Loucy (cell line): ENCODE measurements around the gene APOH.

Experiments used
- H2AFZ ChIP-seq: fragments of 200-600 bp; sonication (generic); 2 replicates; pipeline ENCODE4 v1.6.0; 2016; ENCODE audit warnings: antibody characterized with exemption, mild to moderate bottlenecking, low read length, moderate library complexity
- H3F3A ChIP-seq: fragments of 200-600 bp; 2 replicates; pipeline ENCODE4 v1.6.0; 2016; ENCODE audit warnings: antibody characterized with exemption, low read depth, mild to moderate bottlenecking
- H3K27me3 ChIP-seq: fragments of 200-600 bp; sonication (generic); 2 replicates; pipeline ENCODE4 v1.6.1; 2014; ENCODE audit warnings: low read length, mild to moderate bottlenecking; ENCODE audit not compliant: insufficient read depth, poor library complexity, severe bottlenecking
- H3K36me3 ChIP-seq: fragments of 200-600 bp; sonication (generic); 2 replicates; pipeline ENCODE4 v1.6.1; 2016; ENCODE audit warnings: low read length; ENCODE audit not compliant: insufficient read depth
- H3K4me1 ChIP-seq: fragments of 200-600 bp; sonication (generic); 2 replicates; pipeline ENCODE4 v1.5.1; 2014; ENCODE audit warnings: low read length, mild to moderate bottlenecking; ENCODE audit not compliant: insufficient read depth, poor library complexity, severe bottlenecking
- H3K4me2 ChIP-seq: fragments of 200-600 bp; sonication (generic); 2 replicates; pipeline ENCODE4 v1.6.0; 2014; ENCODE audit warnings: antibody characterized with exemption, low read length, low read depth, mild to moderate bottlenecking; ENCODE audit not compliant: poor library complexity, severe bottlenecking
- H3K4me3 ChIP-seq: fragments of 200-600 bp; sonication (generic); 2 replicates; pipeline ENCODE4 v1.5.1; 2014; ENCODE audit warnings: low read length, mild to moderate bottlenecking, mixed read lengths; ENCODE audit not compliant: poor library complexity, severe bottlenecking
- H3K79me2 ChIP-seq: fragments of 200-600 bp; sonication (generic); 2 replicates; pipeline ENCODE4 v1.6.1; 2014; ENCODE audit warnings: low read length; ENCODE audit not compliant: insufficient read depth
- H3K9ac ChIP-seq: fragments of 200-600 bp; sonication (generic); 2 replicates; pipeline ENCODE4 v1.6.0; 2014; ENCODE audit warnings: mild to moderate bottlenecking, low read depth, low read length, moderate library complexity; ENCODE audit not compliant: poor library complexity, severe bottlenecking
- H3K9me2 ChIP-seq: fragments of 200-600 bp; sonication (generic); replicated peaks from 2 replicates; pipeline ENCODE4 v1.6.1; 2016; ENCODE audit warnings: low read depth, low read length, mixed read lengths
- H3K9me3 ChIP-seq: fragments of 200-600 bp; sonication (generic); 2 replicates; pipeline ENCODE4 v1.6.1; 2014; ENCODE audit warnings: mild to moderate bottlenecking, antibody characterized with exemption, low read length, low read depth; ENCODE audit not compliant: insufficient read depth
- H4K20me1 ChIP-seq: fragments of 200-600 bp; sonication (generic); 2 replicates; pipeline ENCODE4 v1.6.0; 2014; ENCODE audit warnings: antibody characterized with exemption, low read length, mild to moderate bottlenecking; ENCODE audit not compliant: insufficient read depth, poor library complexity, severe bottlenecking
- EZH2phosphoT487 ChIP-seq: fragments of 200-600 bp; IDR thresholded peaks from 2 replicates; pipeline ENCODE4 v1.6.1; 2018; ENCODE audit warnings: antibody characterized with exemption, mild to moderate bottlenecking, moderate library complexity, borderline replicate concordance
- TF ChIP-seq, protein P1 (sequence below): fragments of 200-600 bp; sonication (generic); conservative IDR thresholded peaks from 2 replicates; pipeline ENCODE4 v1.5.1; 2014; ENCODE audit warnings: mild to moderate bottlenecking, antibody characterized with exemption, low read length

Gene APOH

DNA sequence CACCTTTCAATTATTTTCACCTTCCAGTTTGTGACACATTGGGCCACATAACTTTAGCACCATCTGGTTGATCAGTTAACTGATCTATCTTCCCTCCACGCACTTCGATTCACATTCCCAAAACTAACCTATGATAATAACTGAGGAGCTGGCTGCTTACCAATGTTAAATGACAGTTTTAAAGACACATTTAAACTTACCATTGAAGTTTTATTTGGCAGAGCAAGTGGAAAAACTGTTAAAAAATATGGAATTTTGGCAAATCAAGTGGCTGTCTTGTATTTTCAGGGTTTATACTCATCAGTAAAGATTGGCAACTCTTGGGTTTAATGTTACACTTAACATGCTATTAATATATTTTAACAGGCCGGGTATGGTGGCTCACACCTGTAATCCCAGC lies 5.4 kb upstream of the APOH start:
- Histone ChIP-seq H3K9me2 (no peaks in the 10 kb centered on the region), H3K4me3 (no peak overlapping the region), H3K9ac (no peak overlapping the region), H3K79me2 (no peaks in the 10 kb centered on the region), H3K36me3 (no peaks in the 10 kb centered on the region), H4K20me1 (no peaks in the 10 kb centered on the region), H3K4me2 (no peak overlapping the region), H3K4me1 (no peaks in the 10 kb centered on the region), H3F3A (no peaks in the 10 kb centered on the region), H3K27me3 (no peaks in the 10 kb centered on the region), H2AFZ (no peak overlapping the region), H3K9me3 (no peaks in the 10 kb centered on the region)
- TF ChIP-seq EZH2phosphoT487: no peak
- TF ChIP-seq, protein P1, sequence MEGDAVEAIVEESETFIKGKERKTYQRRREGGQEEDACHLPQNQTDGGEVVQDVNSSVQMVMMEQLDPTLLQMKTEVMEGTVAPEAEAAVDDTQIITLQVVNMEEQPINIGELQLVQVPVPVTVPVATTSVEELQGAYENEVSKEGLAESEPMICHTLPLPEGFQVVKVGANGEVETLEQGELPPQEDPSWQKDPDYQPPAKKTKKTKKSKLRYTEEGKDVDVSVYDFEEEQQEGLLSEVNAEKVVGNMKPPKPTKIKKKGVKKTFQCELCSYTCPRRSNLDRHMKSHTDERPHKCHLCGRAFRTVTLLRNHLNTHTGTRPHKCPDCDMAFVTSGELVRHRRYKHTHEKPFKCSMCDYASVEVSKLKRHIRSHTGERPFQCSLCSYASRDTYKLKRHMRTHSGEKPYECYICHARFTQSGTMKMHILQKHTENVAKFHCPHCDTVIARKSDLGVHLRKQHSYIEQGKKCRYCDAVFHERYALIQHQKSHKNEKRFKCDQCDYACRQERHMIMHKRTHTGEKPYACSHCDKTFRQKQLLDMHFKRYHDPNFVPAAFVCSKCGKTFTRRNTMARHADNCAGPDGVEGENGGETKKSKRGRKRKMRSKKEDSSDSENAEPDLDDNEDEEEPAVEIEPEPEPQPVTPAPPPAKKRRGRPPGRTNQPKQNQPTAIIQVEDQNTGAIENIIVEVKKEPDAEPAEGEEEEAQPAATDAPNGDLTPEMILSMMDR: no peak

DNA sequence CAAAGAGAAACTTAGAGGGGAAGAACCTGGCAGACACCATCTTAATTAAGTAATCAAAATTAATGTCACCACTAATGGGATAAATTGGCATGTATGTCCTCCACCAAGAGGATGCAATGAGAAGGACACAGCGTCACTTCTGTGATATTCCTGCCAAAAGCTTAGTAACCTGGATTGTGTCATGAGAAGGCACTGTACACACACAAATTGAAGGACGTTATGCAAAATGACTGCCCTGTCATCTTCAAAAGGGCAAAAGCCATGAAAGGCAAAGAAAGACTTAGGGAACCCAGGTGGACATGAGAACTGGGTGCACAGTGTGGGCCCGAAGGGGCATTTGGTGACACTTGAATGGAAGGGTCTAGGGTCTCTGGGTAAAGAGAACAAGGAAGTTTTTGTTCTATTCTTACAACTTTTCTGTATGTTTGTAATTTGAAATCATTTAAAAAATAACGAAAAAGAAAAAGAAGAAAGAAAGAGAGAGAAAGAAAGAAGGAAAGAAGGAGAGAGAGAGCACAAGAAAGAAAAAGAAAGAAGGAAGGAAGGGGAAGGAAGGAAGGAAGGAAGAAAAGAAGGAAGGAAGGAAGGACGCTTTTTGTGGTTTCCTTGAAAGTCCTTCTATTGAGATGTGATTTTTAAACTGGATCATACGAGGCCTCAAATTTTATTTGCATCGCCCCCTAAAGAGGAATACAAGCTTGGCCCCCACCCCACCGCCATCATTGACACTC lies 4.0 kb upstream of the APOH start:
- H3K9me3 ChIP-seq: no peaks in the 10 kb centered on the region
- TF ChIP-seq, protein P1: no peak
- TF ChIP-seq EZH2phosphoT487: no peak
- no peaks in the 10 kb centered on the region for H3K27me3 ChIP-seq
- H3K9ac ChIP-seq: no peak overlapping the region
- H3K79me2 ChIP-seq: no peaks in the 10 kb centered on the region
- H2AFZ ChIP-seq: no peak overlapping the region
- H3K4me3 ChIP-seq: no peak overlapping the region
- no peaks in the 10 kb centered on the region for H3K4me1 ChIP-seq
- no peaks in the 10 kb centered on the region for H3K36me3 ChIP-seq
- no peaks in the 10 kb centered on the region for H3F3A ChIP-seq
- H4K20me1 ChIP-seq: no peaks in the 10 kb centered on the region
- H3K9me2 ChIP-seq: no peaks in the 10 kb centered on the region
- H3K4me2 ChIP-seq: no peak overlapping the region

DNA sequence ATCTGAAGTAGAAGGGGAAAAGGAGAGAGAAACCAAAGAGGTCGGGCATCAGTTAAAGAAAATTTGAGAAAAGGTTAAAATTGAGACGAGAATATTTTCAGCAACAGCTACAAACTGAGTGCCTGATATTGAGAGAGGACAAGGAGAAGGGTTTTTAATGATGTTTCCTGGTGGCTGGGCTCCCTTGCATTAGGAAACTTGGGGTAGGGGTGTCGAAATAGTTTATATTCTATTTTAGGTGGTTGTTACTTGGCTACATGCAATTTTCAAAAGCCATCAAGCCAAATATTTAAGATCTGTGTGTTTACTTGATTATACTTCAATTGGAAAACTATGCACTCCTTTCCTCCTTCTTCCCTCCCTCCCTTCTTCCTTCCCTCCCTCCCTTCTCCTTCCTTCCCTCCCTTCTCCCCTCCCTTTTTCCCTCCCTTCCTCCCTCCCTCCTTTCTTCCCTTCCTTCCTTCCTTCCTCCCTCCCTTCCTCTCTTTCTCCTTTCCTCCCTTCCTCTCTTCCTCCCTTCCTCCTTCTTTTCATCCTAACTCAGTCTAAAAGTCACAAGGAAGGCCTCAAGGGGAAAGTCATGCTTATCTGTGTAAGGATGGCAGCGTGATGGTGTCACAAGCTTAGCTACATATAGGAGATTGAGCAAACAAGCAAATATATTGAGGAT lies 1.8 kb upstream of the APOH start:
- Histone ChIP-seq H3K79me2 (no peaks in the 10 kb centered on the region), H3K9me3 (no peaks in the 10 kb centered on the region), H3K4me2 (no peak overlapping the region), H2AFZ (no peak overlapping the region), H3K9ac (no peak overlapping the region), H3F3A (no peaks in the 10 kb centered on the region), H3K9me2 (no peaks in the 10 kb centered on the region), H3K27me3 (no peaks in the 10 kb centered on the region), H3K4me3 (no peak overlapping the region), H4K20me1 (no peaks in the 10 kb centered on the region), H3K36me3 (no peaks in the 10 kb centered on the region), H3K4me1 (no peaks in the 10 kb centered on the region)
- TF ChIP-seq, protein P1: no peak
- no peak for TF ChIP-seq EZH2phosphoT487
